K562 (cell line): Measurements from ENCODE around the gene IL17REL. TPM values are rescaled to one million over a fixed set of nuclear protein-coding genes. Genes with fewer than 3 reads are reported as not detected.

Experiments
- ARHGAP35 ChIP-seq: fragments of 450-650 bp; IDR thresholded peaks from 2 replicates; pipeline ENCODE4 v1.6.1; 2018; ENCODE audit not compliant: partially characterized antibody
- BHLHE40 ChIP-seq: IDR thresholded peaks from 2 replicates; pipeline ENCODE4 v1.6.1; 2011; ENCODE audit warnings: low read length, improper control_type of control experiment
- ELF1 ChIP-seq: fragments of 200-800 bp; sonication (Bioruptor generic); IDR thresholded peaks from 2 replicates; pipeline ENCODE4 v1.6.1; 2016; ENCODE audit warnings: missing genetic modification characterization, missing compliant biosample characterization
- ETV1 ChIP-seq: fragments of 450-650 bp; conservative IDR thresholded peaks from 2 replicates; pipeline ENCODE4 v1.6.1; 2016; ENCODE audit warnings: missing genetic modification characterization, control low read depth, low read depth, missing compliant biosample characterization
- FOSL1 ChIP-seq: fragments of 200-800 bp; sonication (Bioruptor generic); conservative IDR thresholded peaks from 2 replicates; pipeline ENCODE4 v1.6.1; 2016; ENCODE audit warnings: missing genetic modification characterization, missing compliant biosample characterization
- MAFG ChIP-seq: fragments of 450-650 bp; conservative IDR thresholded peaks from 2 replicates; pipeline ENCODE4 v1.6.1; 2016; ENCODE audit warnings: missing genetic modification characterization, missing compliant biosample characterization
- MCM7 ChIP-seq, 2 experiments: fragments of 450-650 bp; IDR thresholded peaks; 2 replicates each; pipeline ENCODE4 v1.6.1; 2016 to 2018
- NKRF ChIP-seq: fragments of 450-650 bp; IDR thresholded peaks from 2 replicates; pipeline ENCODE4 v1.6.1; 2016; ENCODE audit warnings: borderline replicate concordance
- NONO ChIP-seq, 2 experiments: fragments of 200-400 bp in 1 of 2; fragments of 450-650 bp in 1 of 2; formaldehyde crosslinking in 1 of 2; IDR thresholded peaks; 2 replicates each; pipeline ENCODE4 v1.6.1; 2017; ENCODE audit warnings: low read depth in 2 of 2, mild to moderate bottlenecking in 2 of 2, moderate library complexity in 2 of 2, low read length in 1 of 2
- PBX2 ChIP-seq, 2 experiments: IDR thresholded peaks in 1 of 2; conservative IDR thresholded peaks in 1 of 2; 2 replicates each; pipeline ENCODE4 v1.6.1; 2016; ENCODE audit warnings: low read depth in 2 of 2, mild to moderate bottlenecking in 1 of 2, missing compliant biosample characterization in 1 of 2, missing genetic modification characterization in 1 of 2, moderate library complexity in 1 of 2
- TEAD2 ChIP-seq: fragments of 450-650 bp; IDR thresholded peaks from 2 replicates; pipeline ENCODE4 v1.6.1; 2016; ENCODE audit warnings: missing genetic modification characterization, control low read depth, missing compliant biosample characterization
- ZNF318 ChIP-seq, 2 experiments: fragments of 450-650 bp; IDR thresholded peaks; 2 replicates each; pipeline ENCODE4 v1.6.1; 2016; ENCODE audit warnings: mild to moderate bottlenecking in 2 of 2, borderline replicate concordance in 1 of 2, low read depth in 1 of 2, moderate library complexity in 1 of 2
- polyA plus RNA-seq, 8 experiments: library from polyadenylated mRNA; depleted of rRNA in 4 of 8; stranded (reverse) in 5 of 8; unstranded in 3 of 8; fragments of >200 nt; fragmentation: Nextera tagmentation in 2 of 8; fragmentation: Illumina TruSeq in 1 of 8; extraction: Ambion mirVana in 2 of 8; extraction: Trizol in 1 of 8; gene quantifications; 2 replicates each; pipeline versions ENCODE4 v1.2.1 to v1.2.3, GENCODE V29; 2011 to 2014; ENCODE audit warnings: inconsistent platforms in 1 of 8, missing spikeins in 1 of 8
- total RNA-seq, 7 experiments: library from RNA; depleted of rRNA in 6 of 7; stranded (reverse); fragments of >200 nt in 6 of 7; fragmentation: Illumina TruSeq in 2 of 7; extraction: Trizol in 2 of 7; gene quantifications; 2 replicates each; pipeline versions ENCODE4 v1.2.1 to v1.2.3, GENCODE V29; 2011 to 2021; ENCODE audit warnings: low replicate concordance in 1 of 7

The IL17REL gene
- total and polyA plus RNA-seq, 9 of the 15 experiments (the other 6 are each of a cell fraction or from before 2014, with no cell fraction given) = 0.05 to 0.42 (median 0.11) TPM; not detected in 4

- no peak for TF ChIP-seq PBX2 (CRISPR knock-in tag; IDR thresholded peaks at IDR 0.05; ENCODE audit: low read depth)
- TF ChIP-seq PBX2 (tag; conservative IDR thresholded peaks at IDR 0.05; ENCODE audit: low read depth) = no peak
- no peak for TF ChIP-seq ETV1 (tag)
- no peak for TF ChIP-seq TEAD2 (tag)
- no peak for TF ChIP-seq ZNF318 (IDR thresholded peaks at IDR 0.05; ENCODE audit: borderline replicate concordance in 1 of 2, low read depth in 1 of 2)
- peak; percentile 55; the same call in 1 of the 2 replicates for TF ChIP-seq NKRF
- no peak for TF ChIP-seq MCM7 (IDR thresholded peaks at IDR 0.05)
- no peak for TF ChIP-seq FOSL1
- TF ChIP-seq MAFG (tag) = no peak
- TF ChIP-seq ELF1 (tag) = no peak
- no peak for TF ChIP-seq NONO (IDR thresholded peaks at IDR 0.05; ENCODE audit: low read depth in 2 of 2, low read length in 1 of 2)
- peak; percentile 3 for TF ChIP-seq ARHGAP35
- TF ChIP-seq BHLHE40 = no peak
Measured at GRCh38 chr22:49973018-49973961, 39.3 kb downstream of the IL17REL start (continued).
